Ishikawa (cell line): ENCODE measurements around the gene ASB13.

Source experiments
- CEBPB ChIP-seq: IDR thresholded peaks from 2 replicates; pipeline ENCODE4 v1.6.1; 2012
- CREB1 ChIP-seq: IDR thresholded peaks from 2 replicates; pipeline ENCODE4 v1.6.1; 2012; ENCODE audit warnings: low read depth
- EGR1 ChIP-seq: IDR thresholded peaks from 2 replicates; pipeline ENCODE4 v1.6.1; 2012
- EP300 ChIP-seq: IDR thresholded peaks from 2 replicates; pipeline ENCODE4 v1.6.1; 2012; ENCODE audit warnings: borderline replicate concordance
- FOXM1 ChIP-seq: IDR thresholded peaks from 2 replicates; pipeline ENCODE4 v1.6.1; 2012; ENCODE audit warnings: low read depth, borderline replicate concordance
- MAX ChIP-seq: IDR thresholded peaks from 2 replicates; pipeline ENCODE4 v1.6.1; 2012
- NFIC ChIP-seq: IDR thresholded peaks from 2 replicates; pipeline ENCODE4 v1.6.1; 2012
- RAD21 ChIP-seq: IDR thresholded peaks from 2 replicates; pipeline ENCODE4 v1.6.1; 2012; ENCODE audit warnings: low read depth
- REST ChIP-seq: IDR thresholded peaks from 2 replicates; pipeline ENCODE4 v1.6.1; 2012; ENCODE audit warnings: low read depth, mild to moderate bottlenecking
- TAF1 ChIP-seq: IDR thresholded peaks from 2 replicates; pipeline ENCODE4 v1.6.1; 2012; ENCODE audit warnings: low read depth, mild to moderate bottlenecking
- TCF12 ChIP-seq: IDR thresholded peaks from 2 replicates; pipeline ENCODE4 v1.6.1; 2012; ENCODE audit warnings: low read depth
- TEAD4 ChIP-seq: IDR thresholded peaks from 2 replicates; pipeline ENCODE4 v1.6.1; 2012
- USF1 ChIP-seq: IDR thresholded peaks from 2 replicates; pipeline ENCODE4 v1.6.1; 2012
- YY1 ChIP-seq: IDR thresholded peaks from 2 replicates; pipeline ENCODE4 v1.6.1; 2012; ENCODE audit warnings: low read depth
- ZBTB7A ChIP-seq: IDR thresholded peaks from 2 replicates; pipeline ENCODE4 v1.6.1; 2012; ENCODE audit warnings: low read depth

ASB13 gene

GRCh38 chr10:5691786-5692185, 25.4 kb upstream of the ASB13 start:
- TF ChIP-seq NFIC (no peak), RAD21 (no peak), TEAD4 (no peak), USF1 (no peak), CEBPB (no peak), ZBTB7A (no peak), YY1 (no peak), CREB1 (no peak), TAF1 (no peak)

- TF ChIP-seq YY1 (no peak), TEAD4 (no peak), TAF1 (no peak), NFIC (no peak), REST (no peak), TCF12 (no peak), USF1 (no peak), RAD21 (no peak), EP300 (no peak), CEBPB (no peak)
Observed at GRCh38 chr10:5688587-5688986, 22.2 kb upstream of the ASB13 start.

GRCh38 chr10:5685764-5686240, 19.4 kb upstream of the ASB13 start:
- TF ChIP-seq YY1 (no peak), FOXM1 (no peak), NFIC (no peak), CREB1 (no peak), ZBTB7A (no peak), RAD21 (no peak), TCF12 (no peak), USF1 (no peak), CEBPB (no peak), EGR1 (no peak), REST (no peak), TEAD4 (no peak), MAX (no peak), TAF1 (no peak), EP300 (no peak)

GRCh38 chr10:5684971-5685763, 18.8 kb upstream of the ASB13 start:
- 0 out of 2 replicates have a peak, but pooled peaks have one; percentile 4 for TF ChIP-seq YY1
- TF ChIP-seq NFIC = no peak

GRCh38 chr10:5684318-5684970, 18.0 kb upstream of the ASB13 start, which contains the start of gene TASOR2:
Gene TASOR2, plus strand, starts transcription at chr10:5684838. Its CDS starts 35,805 bp downstream, at chr10:5720643.
- no peak for TF ChIP-seq RAD21
- no peak; the same call in 1 of the 2 replicates for TF ChIP-seq CREB1
- no peak for TF ChIP-seq ZBTB7A
- TF ChIP-seq YY1 = peak; percentile 46
- peak; percentile 20 for TF ChIP-seq TAF1
- no peak for TF ChIP-seq FOXM1
- TF ChIP-seq CEBPB = no peak
- TF ChIP-seq MAX = peak; percentile 100
- TF ChIP-seq NFIC = no peak
- peak; percentile 82 for TF ChIP-seq USF1
